BLaER1 (cell line): ENCODE measurements around the gene TRAM1L1.

ENCODE experiments used
- H3K27ac ChIP-seq: shearing (Covaris generic); formaldehyde crosslinking; 2 replicates; pipeline ENCODE4 v1.8.1; 2022
- H3K27me3 ChIP-seq: shearing (Covaris generic); formaldehyde crosslinking; 2 replicates; pipeline ENCODE4 v1.8.1; 2022
- H3K36me3 ChIP-seq: shearing (Covaris generic); formaldehyde crosslinking; 2 replicates; pipeline ENCODE4 v1.8.1; 2022
- H3K4me1 ChIP-seq: shearing (Covaris generic); formaldehyde crosslinking; 2 replicates; pipeline ENCODE4 v1.8.1; 2022
- H3K4me2 ChIP-seq: shearing (Covaris generic); formaldehyde crosslinking; 2 replicates; pipeline ENCODE4 v1.8.1; 2022
- H3K4me3 ChIP-seq: shearing (Covaris generic); formaldehyde crosslinking; 2 replicates; pipeline ENCODE4 v1.8.1; 2022
- H3K9ac ChIP-seq: shearing (Covaris generic); formaldehyde crosslinking; 2 replicates; pipeline ENCODE4 v1.8.1; 2022
- H3K9me3 ChIP-seq: shearing (Covaris generic); formaldehyde crosslinking; 2 replicates; pipeline ENCODE4 v1.8.1; 2022
- H4K20me1 ChIP-seq: shearing (Covaris generic); formaldehyde crosslinking; 2 replicates; pipeline ENCODE4 v1.8.1; 2022
- Cebpa-rat ChIP-seq: shearing (Covaris generic); IDR thresholded peaks from 2 replicates; pipeline ENCODE4 v1.8.1; 2022

Gene TRAM1L1

DNA sequence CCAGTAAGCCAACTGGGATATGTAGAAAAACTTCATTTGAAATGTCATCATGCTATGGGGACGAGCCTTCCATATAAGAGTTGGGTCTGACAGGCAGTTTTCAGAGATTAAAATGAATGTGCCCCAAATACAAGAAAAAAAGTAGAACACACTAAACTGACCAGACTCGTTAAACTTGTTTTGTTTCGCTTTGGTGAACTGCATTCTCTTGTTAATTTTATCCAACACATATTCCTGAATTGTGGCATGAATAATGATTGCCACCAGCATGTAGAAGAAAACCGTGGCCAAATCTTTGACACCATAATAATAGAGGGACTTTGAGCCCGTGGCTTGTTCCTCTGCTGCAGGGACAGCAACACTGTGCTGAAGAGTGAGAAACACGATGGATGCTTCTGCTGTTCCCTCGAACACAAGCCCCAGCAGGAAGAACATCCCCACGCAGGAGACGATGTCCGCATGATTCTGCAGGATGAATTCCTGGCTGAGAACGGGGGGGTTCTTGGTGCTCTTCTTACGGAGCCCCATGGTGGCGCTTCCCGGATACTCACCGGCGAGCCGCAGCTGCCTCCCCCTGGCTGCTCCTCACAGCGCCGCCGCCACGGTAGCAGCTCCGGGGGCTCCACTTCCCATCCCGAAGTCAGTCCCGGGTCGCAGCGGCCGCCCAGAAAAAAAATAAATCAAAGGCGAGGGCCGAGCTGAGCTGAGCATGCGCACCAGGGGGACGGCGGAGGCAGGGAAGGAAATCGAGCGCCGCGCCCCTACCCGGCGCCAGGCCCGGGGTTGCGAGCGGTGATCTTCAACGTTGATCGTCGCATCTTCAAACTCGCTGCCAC is at the start of gene TRAM1L1:
TRAM1L1 (minus strand) TSS at position 711 of the 836 bp plus-strand sequence; CDS start at position 528, 183 bp downstream.
- H3K4me2 ChIP-seq: no peak within 1 kb of the TSS
- no peaks in the 10 kb centered on the region for H4K20me1 ChIP-seq
- no peaks in the 10 kb centered on the region for H3K27me3 ChIP-seq
- H3K4me1 ChIP-seq: no peaks in the 10 kb centered on the region
- H3K36me3 ChIP-seq: no peaks in the 10 kb centered on the region
- H3K9me3 ChIP-seq: no peaks in the 10 kb centered on the region
- H3K9ac ChIP-seq: no peak within 1 kb of the TSS
- TF ChIP-seq Cebpa-rat: no peak
- H3K4me3 ChIP-seq: no peak within 1 kb of the TSS
- H3K27ac ChIP-seq: no peak within 1 kb of the TSS

DNA sequence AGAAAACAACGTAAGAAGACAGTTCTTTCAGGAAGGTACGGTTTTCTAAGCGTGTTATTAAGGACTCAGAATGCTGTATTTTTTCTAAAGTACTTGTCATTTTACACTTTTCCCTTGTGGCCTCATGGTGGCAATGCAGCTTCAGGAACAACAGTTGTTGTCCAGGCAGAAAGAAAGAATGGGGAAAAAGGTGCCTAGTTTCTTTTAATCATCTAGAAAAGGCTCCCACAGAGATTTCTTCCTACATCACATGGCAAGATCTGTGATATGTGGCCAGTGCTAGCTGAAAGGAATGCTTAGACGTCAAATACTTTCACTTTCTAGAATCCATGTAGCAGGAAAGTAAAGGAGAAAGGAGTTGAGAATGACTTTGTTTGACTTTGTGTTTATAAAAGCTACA is 49.0 kb upstream of the TRAM1L1 start:
- H3K27ac ChIP-seq: no peak overlapping the region
- no peak overlapping the region for H3K4me3 ChIP-seq
- peaks cover 8% of the 10 kb centered on the region; the same call in 1 of the 2 replicates for H3K9me3 ChIP-seq
- H3K4me1 ChIP-seq: no peaks in the 10 kb centered on the region
- H3K9ac ChIP-seq: no peak overlapping the region
- TF ChIP-seq Cebpa-rat: no peak
- H3K36me3 ChIP-seq: no peaks in the 10 kb centered on the region
- H3K27me3 ChIP-seq: no peaks in the 10 kb centered on the region
- H3K4me2 ChIP-seq: no peak overlapping the region
- no peaks in the 10 kb centered on the region for H4K20me1 ChIP-seq

DNA sequence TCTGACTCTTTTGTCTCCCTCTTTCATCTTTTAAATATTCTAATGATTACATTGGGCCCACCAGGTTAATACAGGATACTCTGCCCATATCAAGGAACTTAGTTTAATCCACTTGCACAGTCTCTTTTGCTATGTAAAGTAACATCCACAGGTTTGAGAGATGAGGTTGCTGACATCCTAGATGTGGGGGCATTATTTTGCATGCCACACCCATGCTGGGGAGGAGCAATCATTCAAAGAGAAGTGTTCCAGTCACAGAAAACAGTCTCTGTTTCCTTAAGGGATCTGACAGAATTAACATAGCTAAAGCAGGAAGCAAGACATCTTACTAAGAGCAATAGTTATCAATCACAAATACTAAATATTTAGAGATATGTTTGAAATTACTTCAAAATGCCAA is 11.5 kb upstream of the TRAM1L1 start:
- H3K36me3 ChIP-seq: no peaks in the 10 kb centered on the region
- no peaks in the 10 kb centered on the region for H3K4me1 ChIP-seq
- TF ChIP-seq Cebpa-rat: no peak
- H3K27ac ChIP-seq: no peak overlapping the region
- H3K9ac ChIP-seq: no peak overlapping the region
- H3K9me3 ChIP-seq: no peaks in the 10 kb centered on the region
- no peak overlapping the region for H3K4me3 ChIP-seq
- H4K20me1 ChIP-seq: no peaks in the 10 kb centered on the region
- H3K27me3 ChIP-seq: no peaks in the 10 kb centered on the region
- no peak overlapping the region for H3K4me2 ChIP-seq

DNA sequence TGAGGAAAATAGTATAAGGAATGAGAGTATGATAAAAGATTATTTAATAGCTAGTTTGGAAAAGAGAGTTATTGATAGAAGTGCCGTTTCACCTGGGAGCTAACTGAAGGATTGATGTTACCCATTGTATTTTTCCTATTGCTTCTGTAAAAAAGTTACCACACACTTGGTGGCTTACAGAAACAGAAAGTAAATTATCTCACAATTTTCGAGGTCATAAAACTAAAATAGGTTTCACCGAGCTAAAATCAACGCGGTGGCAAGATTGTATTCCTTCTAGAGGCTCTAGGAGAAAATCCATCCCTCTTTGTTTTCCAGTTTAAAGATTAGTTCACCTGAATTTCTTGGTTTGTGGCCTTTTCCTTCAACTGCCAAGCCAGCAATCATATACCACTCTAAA is 11.1 kb upstream of the TRAM1L1 start:
- no peaks in the 10 kb centered on the region for H3K4me1 ChIP-seq
- no peaks in the 10 kb centered on the region for H3K9me3 ChIP-seq
- no peak overlapping the region for H3K27ac ChIP-seq
- no peak overlapping the region for H3K4me2 ChIP-seq
- TF ChIP-seq Cebpa-rat: no peak
- H3K27me3 ChIP-seq: no peaks in the 10 kb centered on the region
- no peaks in the 10 kb centered on the region for H3K36me3 ChIP-seq
- H3K4me3 ChIP-seq: no peak overlapping the region
- H3K9ac ChIP-seq: no peak overlapping the region
- no peaks in the 10 kb centered on the region for H4K20me1 ChIP-seq

DNA sequence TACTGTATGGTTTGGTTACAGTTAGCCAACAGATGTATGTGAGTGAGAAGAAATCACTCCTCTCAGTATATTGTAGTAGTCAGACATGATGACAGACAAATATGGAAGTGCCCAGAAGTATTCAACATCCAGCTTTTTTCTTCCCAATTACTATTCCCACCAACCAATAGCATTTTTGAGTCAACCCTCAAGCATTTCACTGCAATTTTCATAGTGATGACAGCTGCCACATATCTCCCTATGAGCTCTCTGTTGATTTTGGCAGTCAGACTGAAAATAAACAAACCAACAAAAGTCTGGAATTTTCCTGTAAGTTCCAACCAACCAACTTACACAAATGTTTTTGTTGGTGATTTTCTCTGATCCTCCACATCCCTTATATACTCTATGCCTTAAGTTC is 8.2 kb upstream of the TRAM1L1 start:
- H3K4me2 ChIP-seq: no peak overlapping the region
- H3K27ac ChIP-seq: no peak overlapping the region
- no peaks in the 10 kb centered on the region for H4K20me1 ChIP-seq
- no peaks in the 10 kb centered on the region for H3K27me3 ChIP-seq
- H3K36me3 ChIP-seq: no peaks in the 10 kb centered on the region
- no peak overlapping the region for H3K4me3 ChIP-seq
- no peak for TF ChIP-seq Cebpa-rat
- no peaks in the 10 kb centered on the region for H3K9me3 ChIP-seq
- H3K4me1 ChIP-seq: no peaks in the 10 kb centered on the region
- H3K9ac ChIP-seq: no peak overlapping the region

DNA sequence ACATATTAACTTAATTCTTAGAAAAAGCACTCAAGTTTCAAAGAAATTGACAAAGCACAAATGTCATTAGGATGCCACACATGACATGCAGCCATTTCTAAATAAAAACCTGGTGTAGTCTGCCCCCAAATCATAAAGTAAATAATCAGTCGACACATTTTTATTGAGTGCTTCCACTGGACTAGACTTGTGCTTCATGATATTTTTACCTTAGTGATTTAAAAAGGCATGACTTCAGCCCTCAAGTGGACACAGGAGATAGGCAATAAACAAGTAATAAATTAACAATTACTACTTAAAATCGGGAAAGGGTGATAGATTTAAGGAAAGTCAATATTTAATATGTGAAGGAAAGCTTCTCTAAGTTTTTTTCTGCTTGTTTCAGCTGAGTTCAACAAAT is 7.6 kb downstream of the TRAM1L1 start:
- H3K27me3 ChIP-seq: no peaks in the 10 kb centered on the region
- H3K27ac ChIP-seq: no peak overlapping the region
- H3K4me3 ChIP-seq: no peak overlapping the region
- H3K9me3 ChIP-seq: no peaks in the 10 kb centered on the region
- H4K20me1 ChIP-seq: no peaks in the 10 kb centered on the region
- TF ChIP-seq Cebpa-rat: no peak
- H3K4me1 ChIP-seq: no peaks in the 10 kb centered on the region
- H3K36me3 ChIP-seq: no peaks in the 10 kb centered on the region
- H3K4me2 ChIP-seq: no peak overlapping the region
- no peak overlapping the region for H3K9ac ChIP-seq

DNA sequence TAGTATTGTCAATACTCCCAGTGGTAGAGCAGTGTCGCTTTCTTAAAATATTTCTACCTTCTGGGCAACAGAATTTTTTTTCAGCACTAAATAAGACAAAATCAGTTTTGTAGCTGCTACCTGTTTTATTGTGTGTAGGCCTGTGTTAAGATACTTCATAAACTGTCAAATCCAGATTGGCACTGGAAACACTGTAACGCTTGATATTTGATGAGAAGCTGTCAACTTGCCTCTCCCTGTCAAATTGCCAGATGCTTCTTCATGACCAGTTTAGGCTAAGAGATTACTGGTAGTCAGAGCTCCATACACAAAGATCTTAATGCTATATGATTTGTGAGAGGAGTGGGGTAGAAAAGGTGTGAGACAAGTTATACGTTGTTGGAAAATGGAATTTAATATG is 17.3 kb downstream of the TRAM1L1 start:
- Histone ChIP-seq H3K9me3 (no peaks in the 10 kb centered on the region), H3K27ac (no peak overlapping the region), H3K36me3 (no peaks in the 10 kb centered on the region), H3K4me3 (no peak overlapping the region), H3K9ac (no peak overlapping the region), H3K27me3 (no peaks in the 10 kb centered on the region), H4K20me1 (no peaks in the 10 kb centered on the region), H3K4me1 (no peaks in the 10 kb centered on the region), H3K4me2 (no peak overlapping the region)
- no peak for TF ChIP-seq Cebpa-rat

DNA sequence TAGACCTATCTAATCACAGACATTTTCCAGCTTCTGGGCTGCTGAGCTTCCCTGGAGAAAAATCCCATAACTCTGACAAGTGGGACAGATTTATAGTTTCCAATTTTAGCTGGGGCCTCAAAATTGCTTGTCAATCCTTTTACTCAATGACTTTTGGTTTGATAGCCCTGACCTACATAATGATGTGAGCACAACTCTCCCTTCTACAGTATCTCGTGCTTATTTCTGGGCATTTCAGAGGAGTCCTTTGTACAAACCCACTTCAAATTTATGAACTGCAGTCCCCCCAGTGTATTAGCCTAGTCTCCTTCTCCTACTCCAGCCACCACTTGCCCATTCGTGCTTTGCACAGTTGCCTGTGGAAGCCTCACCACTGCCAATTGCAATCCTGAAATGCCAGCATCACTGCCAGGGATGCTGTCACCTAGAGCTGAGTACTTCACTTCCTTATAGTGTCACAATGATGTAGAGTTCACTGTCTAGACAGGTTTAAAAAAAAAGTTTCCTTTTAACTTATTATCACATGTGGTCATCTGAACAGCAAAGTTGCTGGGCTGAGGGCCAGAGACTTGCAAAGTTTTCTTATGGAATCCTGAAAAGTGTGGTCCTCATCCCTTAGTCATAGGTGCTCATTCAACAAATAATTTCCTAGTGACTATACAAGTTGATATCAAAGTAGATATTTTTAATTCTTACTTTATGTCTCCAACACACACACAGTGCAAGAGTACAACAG is 21.2 kb downstream of the TRAM1L1 start:
- H3K36me3 ChIP-seq: no peaks in the 10 kb centered on the region
- H3K27ac ChIP-seq: no peak overlapping the region
- H3K4me2 ChIP-seq: no peak overlapping the region
- no peaks in the 10 kb centered on the region for H3K4me1 ChIP-seq
- no peaks in the 10 kb centered on the region for H3K9me3 ChIP-seq
- H4K20me1 ChIP-seq: no peaks in the 10 kb centered on the region
- no peak for TF ChIP-seq Cebpa-rat
- H3K9ac ChIP-seq: no peak overlapping the region
- H3K27me3 ChIP-seq: no peaks in the 10 kb centered on the region
- H3K4me3 ChIP-seq: no peak overlapping the region

DNA sequence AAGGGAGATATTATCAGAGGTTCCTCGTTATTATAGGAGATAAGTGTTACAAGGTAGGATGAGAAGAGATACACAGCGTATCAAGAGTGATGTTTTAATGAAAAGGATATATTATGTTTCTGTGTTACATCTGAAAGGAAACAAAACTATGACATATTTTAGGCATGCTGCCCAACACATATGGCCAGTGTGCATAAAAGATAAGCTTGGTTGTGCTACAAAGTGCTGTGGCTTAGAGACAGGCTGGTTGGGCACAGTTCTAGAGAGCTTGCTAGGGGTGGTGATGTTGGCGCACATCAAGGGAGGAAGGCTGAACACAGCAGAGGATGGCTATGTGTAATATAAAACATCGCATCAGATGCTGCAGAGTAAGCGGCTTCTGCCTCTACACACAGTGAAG is 42.4 kb downstream of the TRAM1L1 start:
- Histone ChIP-seq H3K36me3 (no peaks in the 10 kb centered on the region), H3K4me3 (no peak overlapping the region), H3K4me2 (no peak overlapping the region), H3K27me3 (no peaks in the 10 kb centered on the region), H3K9me3 (no peaks in the 10 kb centered on the region), H3K27ac (no peak overlapping the region), H3K9ac (no peak overlapping the region), H3K4me1 (no peaks in the 10 kb centered on the region), H4K20me1 (no peaks in the 10 kb centered on the region)
- TF ChIP-seq Cebpa-rat: no peak
